ENCODE results near the gene PDE7B.

PDE7B gene

GRCh38 chr6:135876058-135876457 lies 24.6 kb downstream of the PDE7B start:
- CTCF ChIA-PET, result no interaction called here

GRCh38 chr6:135877666-135878065 lies 26.2 kb downstream of the PDE7B start:
- DNase-seq (ENCODE audit: extremely low spot score), result no peak
- CTCF ChIA-PET, result interaction anchor here (1.0 kb wide), 1 partner anchor 10 kb away, joined by 3 read pairs; no protein-coding TSS in a partner anchor

More at GRCh38 chr6:135876058-135876457, 24.6 kb downstream of the PDE7B start:
- POLR2A ChIA-PET, result no interaction called here
- no peak for DNase-seq (ENCODE audit: extremely low spot score)
- TF ChIP-seq CTCF (IDR thresholded peaks at IDR 0.05; ENCODE audit: control extremely low read depth, extremely low read depth, low read depth, missing control alignments), result no peak

GRCh38 chr6:135880066-135880972 lies 28.8 kb downstream of the PDE7B start:
- peak; percentile 26 for DNase-seq (ENCODE audit: extremely low spot score)
- POLR2A ChIA-PET, result no interaction called here
- CTCF ChIA-PET, result no interaction called here
- TF ChIP-seq CTCF (IDR thresholded peaks at IDR 0.05; ENCODE audit: control extremely low read depth, extremely low read depth, low read depth, missing control alignments), result no peak

More at GRCh38 chr6:135877666-135878065, 26.2 kb downstream of the PDE7B start:
- TF ChIP-seq CTCF (IDR thresholded peaks at IDR 0.05; ENCODE audit: control extremely low read depth, extremely low read depth, low read depth, missing control alignments), result no peak
- POLR2A ChIA-PET, result no interaction called here

- DNase-seq (ENCODE audit: extremely low spot score), result no peak
- ChIA-PET CTCF (interaction anchor here (0.8 to 2.5 kb wide), 5 partner anchors 12 to 347 kb away, joined by 3 to 10 read pairs (median 5); partner anchors contain the start of gene PDE7B), POLR2A (no interaction called here)
- TF ChIP-seq CTCF (IDR thresholded peaks at IDR 0.05; ENCODE audit: control extremely low read depth, extremely low read depth, low read depth, missing control alignments), result no peak
Measured at GRCh38 chr6:135883045-135883444, 31.5 kb downstream of the PDE7B start.

- no peak for DNase-seq (ENCODE audit: extremely low spot score)
- ChIA-PET POLR2A (no interaction called here), CTCF (interaction anchor here (1.4 to 2.5 kb wide), 4 partner anchors 12 to 347 kb away, joined by 3 to 10 read pairs (median 6); partner anchors contain the start of gene PDE7B)
- no peak for TF ChIP-seq CTCF (IDR thresholded peaks at IDR 0.05; ENCODE audit: control extremely low read depth, extremely low read depth, low read depth, missing control alignments)
Measured at GRCh38 chr6:135883536-135883935, 32.0 kb downstream of the PDE7B start.

- ChIA-PET CTCF (interaction anchor here (1.9 to 2.5 kb wide), 3 partner anchors 13 to 348 kb away, joined by 5 to 10 read pairs (median 6); no protein-coding TSS in a partner anchor), POLR2A (no interaction called here)
- no peak for TF ChIP-seq CTCF (IDR thresholded peaks at IDR 0.05; ENCODE audit: control extremely low read depth, extremely low read depth, low read depth, missing control alignments)
- DNase-seq (ENCODE audit: extremely low spot score), result no peak
Measured at GRCh38 chr6:135884136-135884535, 32.6 kb downstream of the PDE7B start.

All from GM10248 (cell line).